Middle frontal gyrus (tissue), 1 donor: ENCODE results near the gene PIAS1.
"Not testable (repeated sequence)": the region's sequence is repeated elsewhere in the genome, so short reads cannot be mapped to it uniquely, and the experiment has no call there.

Source experiments
- DNase-seq: peaks from one replicate; pipeline ENCODE4 v3.0.0-alpha.2; 2015; ENCODE audit warnings: low spot score; ENCODE audit errors: extremely low spot score

The PIAS1 gene

DNA sequence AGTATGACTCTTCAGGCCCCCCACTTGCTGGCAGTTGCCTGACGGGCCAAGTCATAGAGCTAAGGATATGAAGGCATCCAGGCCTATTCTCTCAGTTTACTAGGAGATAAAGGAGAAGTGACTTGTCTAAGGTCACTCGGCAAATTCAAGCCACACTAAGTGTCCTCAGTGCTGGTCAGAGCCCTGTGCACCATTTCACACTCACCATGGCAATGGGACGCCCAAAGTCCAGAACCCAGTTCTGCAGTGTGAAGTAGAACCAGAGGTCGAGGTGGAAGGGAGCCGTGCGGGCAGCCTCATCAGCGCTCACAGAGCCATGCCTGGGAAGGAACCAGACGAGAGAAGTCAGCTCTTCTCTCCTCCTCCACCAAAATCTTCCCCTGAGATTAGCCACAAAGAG lies 164.2 kb downstream of the PIAS1 start:
- DNase-seq = no peak

DNA sequence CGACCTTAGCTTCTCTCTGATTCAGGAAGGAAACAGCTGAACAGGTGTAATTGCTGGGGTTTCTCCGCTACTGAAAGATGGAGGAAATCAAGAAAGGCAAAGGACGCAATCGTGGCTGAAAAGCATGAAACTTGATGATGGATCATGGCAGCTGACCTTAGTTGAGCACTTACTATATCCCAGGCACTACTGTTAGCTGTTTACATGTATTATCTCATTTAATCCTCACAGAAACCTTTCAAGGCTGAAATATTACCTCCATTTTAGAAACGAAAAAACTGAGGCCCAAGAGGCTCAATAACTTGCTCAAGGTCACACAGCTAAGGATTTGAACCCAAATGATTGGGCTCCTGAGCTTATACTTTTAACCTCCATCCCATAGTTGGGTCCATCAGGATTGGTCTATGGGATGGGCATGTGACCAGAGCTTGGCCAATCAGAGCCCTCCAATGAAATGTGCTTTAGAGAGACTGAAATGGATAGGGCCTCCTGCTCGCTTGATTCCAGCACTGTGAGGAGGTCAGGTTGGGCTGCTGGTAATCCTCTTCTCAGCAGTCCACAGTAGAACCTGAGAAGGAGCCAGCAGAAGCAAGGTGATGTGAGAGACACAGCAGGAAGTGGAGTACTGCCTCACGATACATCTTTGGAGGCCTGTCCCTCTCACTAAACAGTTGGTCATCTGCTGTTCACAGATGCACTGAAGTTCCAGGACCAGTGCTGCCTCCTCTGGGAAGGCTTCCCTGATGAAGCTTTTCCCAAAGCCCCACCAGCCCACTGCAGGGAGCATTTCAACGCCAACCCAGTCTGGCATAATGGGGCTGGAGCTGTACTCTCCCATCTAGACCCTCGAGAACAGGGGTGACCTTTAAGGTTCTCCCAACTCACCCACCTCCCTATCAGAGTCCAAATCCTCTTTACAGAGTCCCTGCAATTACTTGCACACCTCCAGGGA lies 165.0 kb downstream of the PIAS1 start:
- DNase-seq = no peak

DNA sequence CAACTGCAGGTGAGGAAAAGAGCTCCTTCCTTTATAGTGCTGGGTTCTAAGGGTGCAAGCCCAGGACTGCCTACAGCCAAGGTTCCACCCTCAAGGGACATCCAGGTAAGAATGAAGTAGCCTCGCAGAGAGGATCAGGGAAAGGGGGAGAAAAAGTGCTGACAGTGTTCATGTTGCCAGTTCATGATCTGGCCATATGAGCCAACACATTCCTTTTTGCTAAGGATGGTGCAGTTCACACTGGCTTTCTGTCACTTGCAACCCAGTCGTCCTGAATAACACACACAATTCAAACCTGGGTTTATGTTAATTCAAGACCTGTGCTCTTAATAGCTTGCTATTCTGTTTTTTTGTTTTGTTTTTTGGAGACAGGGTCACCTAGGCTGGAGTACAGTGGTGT lies 166.4 kb downstream of the PIAS1 start:
- DNase-seq = no peak

DNA sequence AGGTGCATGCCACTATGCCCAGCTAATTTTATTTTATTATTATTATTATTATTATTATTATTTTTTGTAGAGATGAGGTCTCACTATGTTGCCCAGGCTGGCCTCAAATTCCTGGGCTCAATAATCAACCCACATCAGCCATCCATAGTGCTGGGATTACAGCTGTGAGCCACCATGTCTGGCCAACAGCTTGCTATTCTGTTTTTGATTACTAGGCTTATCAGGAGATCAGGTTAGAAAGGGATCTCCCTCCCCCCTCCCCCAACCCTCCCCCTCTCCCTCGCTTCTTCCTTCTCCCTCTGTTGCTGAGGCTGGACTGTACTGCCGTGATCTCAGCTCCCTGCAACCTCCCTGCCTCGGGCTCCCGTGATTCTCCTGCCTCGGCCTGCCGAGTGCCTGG lies 166.9 kb downstream of the PIAS1 start:
- no peak for DNase-seq

DNA sequence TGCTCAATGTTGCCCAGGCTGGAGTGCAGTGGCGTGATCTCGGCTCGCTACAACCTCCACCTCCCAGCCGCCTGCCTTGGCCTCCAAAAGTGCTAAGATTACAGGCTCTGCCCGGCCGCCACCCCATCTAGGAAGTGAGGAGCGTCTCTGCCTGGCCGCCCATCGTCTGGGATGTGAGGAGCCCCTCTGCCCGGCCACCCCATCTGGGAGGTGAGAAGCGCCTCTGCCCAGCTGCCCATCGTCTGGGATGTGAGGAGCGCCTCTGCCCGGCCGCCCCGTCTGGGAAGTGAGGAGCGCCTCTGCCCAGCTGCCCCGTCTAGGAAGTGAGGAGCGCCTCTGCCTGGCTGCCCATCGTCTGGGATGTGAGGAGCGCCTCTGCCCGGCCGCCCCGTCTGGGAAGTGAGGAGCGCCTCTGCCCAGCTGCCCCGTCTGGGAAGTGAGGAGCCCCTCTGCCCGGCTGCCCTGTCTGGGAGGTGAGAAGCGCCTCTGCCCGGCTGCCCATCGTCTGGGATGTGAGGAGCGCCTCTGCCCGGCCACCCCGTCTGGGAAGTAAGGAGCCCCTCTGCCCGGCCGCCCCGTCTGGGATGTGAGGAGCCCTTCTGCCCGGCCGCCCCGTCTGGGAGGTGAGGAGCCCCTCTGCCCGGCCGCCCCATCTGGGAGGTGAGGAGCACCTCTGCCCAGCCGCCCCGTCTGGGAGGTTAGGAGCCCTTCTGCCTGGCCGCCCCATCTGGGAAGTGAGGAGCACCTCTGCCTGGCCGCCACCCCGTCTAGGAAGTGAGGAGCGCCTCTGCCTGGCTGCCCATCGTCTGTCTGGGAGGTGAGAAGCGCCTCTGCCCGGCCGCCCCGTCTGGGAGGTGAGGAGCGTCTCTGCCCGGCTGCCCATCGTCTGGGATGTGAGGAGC lies 167.7 kb downstream of the PIAS1 start:
- DNase-seq = not testable (repeated sequence)

DNA sequence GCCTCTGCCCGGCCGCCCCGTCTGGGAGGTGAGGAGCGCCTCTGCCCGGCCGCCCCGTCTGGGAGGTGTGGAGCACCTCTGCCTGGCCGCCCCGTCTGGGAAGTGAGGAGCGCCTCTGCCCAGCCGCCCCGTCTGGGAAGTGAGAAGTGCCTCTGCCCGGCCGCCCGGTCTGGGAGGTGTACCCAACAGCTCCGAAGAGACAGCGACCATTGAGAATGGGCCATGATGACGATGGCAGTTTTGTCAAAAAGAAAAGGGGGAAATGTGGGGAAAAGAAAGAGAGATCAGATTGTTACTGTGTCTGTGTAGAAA lies 168.3 kb downstream of the PIAS1 start:
- not testable (repeated sequence) for DNase-seq

DNA sequence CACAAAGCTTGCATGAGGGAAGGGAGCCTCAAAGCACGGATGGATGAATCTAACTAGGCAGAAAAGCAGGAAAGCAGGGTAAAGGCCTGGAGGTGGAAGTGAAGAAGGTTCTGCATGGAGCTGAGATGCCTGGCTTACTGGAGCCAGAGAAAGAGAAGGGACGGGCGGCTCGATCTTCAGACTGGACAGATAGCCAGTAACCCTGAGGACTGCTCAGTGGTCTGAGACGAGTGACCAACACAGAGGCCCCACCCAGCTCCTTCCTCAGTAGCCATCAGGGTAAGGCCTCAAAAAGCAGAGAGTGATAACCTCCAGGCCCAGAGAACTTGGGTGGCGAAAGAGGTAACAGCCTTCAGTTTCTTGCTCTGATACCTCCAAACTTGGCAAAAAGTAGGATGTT lies 169.1 kb downstream of the PIAS1 start:
- DNase-seq = no peak

DNA sequence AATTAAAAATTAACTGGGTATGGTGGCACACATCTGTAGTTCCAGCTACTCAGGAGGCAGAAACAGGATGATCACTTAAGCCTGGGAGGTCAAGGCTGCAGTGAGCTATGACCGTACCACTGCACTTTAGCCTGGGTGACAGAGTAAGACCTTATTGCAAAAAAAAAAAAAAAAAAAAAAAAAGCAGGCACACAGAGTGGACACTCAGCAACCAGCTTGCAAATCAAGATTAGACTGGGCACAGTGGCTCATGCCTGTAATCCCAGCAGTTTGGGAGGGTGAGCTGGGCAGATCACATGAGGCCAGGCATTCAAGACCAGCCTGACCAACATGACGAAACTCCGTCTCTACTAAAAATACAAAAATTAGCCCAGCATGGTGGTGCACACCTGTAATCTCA lies 170.0 kb downstream of the PIAS1 start:
- DNase-seq = no peak

DNA sequence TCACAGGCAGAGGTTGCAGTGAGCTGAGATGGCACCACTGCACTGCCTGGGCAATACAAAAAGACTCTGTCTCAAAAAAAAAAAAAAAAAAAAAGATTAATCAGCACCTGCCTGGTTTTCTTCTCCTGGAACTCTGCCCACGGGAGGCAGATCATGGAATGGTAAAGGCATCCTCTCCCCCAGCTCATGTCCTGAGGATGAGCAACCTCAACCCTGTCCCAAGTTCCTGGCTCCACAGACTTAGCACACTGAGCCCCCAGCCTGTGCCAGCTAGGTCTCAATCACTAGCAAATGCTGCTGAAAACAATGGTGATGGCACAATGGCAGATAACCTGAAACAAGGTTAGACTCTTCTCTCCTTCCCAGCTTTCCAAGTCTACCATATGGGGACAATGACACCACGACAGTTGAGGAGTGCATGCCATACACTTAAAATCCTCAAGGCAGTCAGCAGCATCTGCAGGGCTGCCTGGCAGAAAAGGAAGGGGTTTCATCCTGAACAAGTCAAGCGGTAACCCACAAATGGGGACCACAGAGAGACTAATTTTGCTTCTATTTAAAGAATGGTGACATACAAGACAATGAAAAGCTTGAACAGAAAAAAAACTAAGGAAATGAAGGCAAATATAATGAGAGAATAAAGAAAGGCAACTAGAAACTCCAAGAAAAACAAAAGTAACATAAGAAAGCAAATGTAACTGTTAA lies 170.6 kb downstream of the PIAS1 start:
- DNase-seq = no peak

DNA sequence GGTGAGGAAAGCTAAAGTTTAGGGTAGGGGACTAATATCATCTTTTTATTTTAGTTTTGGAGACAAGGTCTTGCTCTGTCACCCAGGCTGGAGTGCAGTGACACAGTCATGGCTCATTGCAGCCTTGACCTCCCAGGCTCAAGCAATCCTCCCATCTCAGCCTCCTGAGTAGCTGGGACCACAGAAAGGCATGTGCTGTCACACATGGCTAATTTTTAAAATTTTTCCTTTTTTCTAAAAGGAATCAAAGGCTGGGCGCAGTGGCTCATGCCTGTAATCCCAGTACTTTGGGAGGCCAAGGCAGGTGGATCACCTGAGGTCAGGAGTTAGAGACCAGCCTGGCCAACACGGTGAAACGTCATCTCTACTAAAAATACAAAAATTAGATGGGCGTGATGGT lies 171.3 kb downstream of the PIAS1 start:
- DNase-seq = not testable (repeated sequence)

DNA sequence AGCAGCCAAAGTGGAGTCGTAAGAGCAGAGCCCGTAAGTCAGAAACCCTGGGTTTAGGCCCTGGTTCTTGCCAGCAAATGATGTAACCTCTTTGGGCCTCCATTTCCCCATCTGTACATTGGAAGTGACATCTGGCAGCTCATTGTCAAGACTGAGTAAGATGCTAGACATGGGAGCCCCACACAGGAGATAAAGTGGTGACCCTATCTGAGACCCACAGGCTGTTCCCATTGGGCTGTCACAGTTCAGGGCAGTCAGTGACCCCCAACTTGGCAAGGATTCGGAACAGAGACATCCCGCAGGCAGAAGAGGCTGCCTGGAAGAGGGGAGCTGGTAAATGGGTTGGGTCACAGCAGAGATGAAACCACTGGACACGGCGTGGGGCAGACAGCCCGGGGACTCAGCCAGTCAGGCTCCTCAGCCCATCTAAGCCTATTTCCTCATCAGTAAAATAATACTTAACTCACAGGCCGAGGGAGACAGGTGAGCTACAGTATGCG lies 173.6 kb downstream of the PIAS1 start:
- no peak for DNase-seq

DNA sequence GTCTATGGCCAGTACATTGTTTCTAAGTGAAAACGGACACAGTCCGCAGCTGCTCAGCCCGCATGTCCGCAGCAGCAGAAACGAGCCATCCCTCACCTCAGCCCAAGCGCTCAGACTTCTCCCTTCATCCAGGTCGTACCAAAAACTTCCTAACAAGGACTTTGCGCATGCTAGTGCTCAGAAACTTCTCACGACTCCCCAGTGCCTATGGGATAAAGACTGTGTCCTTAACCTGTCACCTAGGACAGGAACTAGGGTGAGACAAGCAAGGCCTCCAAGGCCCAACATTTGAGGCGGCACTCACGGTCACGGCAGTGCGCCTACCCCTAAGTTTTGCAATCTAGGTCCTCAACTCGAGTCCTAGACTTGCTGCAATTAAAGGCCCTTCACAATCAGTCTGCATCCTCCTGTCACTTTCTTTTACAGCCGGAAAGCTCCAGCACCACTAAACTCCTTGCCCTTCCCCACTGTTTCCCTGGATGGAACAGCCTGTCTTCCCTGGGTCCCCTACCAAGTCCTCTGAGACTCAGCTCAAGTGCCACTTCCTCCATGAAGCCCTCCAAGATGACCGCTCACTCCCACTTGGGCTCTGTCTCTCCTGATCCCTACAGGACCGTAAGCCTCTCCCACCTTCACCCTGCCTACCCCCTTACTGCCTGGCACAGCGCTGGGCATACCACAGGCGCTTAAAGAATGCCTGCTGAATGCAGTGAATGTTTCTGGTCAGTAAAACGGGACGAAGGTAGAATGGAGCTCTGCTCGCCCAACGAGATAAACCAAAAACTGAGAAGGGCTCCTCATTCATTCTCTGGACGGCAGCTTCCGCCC lies 174.2 kb downstream of the PIAS1 start:
- no peak for DNase-seq

DNA sequence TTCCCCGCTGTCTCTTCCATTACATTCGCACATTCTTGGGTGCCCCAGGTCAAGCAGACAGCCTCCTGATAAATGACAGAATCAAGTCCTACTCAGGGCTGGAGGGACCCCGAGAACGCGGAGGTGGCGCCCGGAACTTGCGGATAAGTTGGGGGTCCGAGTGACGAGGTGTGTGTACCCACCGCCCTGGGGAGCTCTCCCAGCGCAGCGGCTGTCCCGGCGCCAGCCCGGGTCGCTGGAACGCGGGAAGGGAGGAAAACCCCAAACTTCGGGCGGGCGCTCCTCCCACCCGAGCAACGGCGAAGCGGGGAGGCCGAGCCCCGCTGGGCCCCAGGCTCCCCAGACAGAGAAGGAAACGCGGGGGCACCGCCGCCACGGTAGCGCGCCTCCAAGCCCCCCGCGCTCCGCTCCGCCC lies 174.9 kb downstream of the PIAS1 start:
- no peak for DNase-seq

DNA sequence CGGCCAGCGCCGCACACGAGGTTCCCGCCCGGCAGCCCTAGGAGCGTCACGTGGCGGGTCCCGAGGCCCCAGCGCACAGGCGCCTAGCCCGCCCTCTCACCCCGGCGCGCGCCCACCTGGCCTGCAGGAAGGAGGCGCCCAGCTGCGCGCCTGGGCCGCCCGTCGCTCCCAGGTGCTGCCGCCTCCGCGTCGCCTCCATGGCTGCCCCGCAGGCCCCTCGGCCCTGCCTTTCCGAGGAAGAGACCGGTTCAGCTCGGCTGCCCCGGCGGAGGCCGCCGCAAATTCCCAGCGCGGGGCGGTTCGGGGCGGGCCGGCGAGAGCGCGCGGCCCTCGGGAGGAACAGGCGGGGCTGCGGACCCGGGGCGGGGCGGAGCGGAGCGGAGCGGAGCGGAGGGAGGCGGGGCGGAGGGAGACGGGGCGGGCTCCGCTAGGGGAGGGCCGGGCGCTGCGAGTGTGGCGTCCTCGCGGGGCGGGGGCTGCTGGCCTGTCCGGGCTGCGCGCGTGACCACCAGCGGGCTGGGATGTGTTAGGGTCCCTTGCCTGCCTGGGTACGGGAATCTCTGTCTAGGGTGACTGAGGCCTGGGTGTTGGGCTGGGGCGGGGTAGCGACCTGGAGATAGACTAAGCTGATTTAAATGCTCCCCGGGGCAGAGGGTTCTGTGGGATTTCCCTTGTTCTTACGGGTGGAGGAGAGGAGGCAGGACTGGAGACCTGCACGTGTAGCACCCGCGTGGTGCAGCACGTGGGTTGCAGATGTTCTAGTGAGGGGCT lies 175.5 kb downstream of the PIAS1 start, which contains the start of gene CLN6:
Gene CLN6, minus strand, starts transcription at position 343 of the 771 bp plus-strand sequence. Its CDS starts 144 bp downstream, at position 199.
- DNase-seq = peak; percentile 54

DNA sequence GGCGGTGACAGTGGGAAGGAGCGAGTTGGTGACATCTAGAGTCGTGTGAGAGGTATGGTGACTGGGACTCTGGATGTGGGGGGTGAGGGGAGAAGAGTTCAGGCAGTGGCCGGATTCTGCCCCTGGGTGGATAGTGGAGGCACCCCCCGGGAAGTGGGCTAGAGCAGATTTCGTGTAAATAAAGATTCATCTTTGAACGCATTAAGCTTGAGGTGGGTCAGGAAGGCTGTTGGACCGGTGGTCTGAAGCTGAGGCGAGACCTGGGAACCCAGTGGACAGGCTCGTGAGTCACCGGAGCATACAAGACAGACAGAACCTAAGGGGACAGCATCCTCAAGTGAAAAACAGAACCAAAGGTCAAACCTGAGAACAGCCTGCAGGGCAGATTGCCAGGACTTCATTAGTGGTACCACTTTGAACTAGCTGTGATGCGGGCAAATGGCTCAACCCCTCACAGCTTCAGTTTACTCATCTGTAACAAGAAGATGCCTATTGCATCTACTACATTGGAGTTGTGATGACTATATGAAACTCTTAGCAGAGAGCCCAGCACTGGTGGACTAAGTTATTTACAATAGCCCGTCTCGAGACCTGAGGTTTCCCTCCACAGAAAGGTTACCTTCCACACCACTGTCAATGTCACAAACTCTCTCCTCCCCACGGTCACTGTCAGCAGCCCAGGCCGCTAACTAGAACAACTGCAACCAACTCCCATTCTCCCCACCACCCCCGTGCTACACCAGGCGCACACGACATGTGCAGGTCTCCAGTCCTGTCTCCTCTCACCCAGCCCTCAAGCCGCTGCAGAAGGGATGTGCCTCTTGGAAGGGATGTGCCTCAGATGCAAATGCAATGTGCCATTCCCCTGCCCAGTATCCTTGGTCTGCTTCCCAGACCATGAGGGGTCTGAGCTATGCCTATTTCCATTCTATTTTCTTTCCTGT lies 176.3 kb downstream of the PIAS1 start:
- DNase-seq = no peak

DNA sequence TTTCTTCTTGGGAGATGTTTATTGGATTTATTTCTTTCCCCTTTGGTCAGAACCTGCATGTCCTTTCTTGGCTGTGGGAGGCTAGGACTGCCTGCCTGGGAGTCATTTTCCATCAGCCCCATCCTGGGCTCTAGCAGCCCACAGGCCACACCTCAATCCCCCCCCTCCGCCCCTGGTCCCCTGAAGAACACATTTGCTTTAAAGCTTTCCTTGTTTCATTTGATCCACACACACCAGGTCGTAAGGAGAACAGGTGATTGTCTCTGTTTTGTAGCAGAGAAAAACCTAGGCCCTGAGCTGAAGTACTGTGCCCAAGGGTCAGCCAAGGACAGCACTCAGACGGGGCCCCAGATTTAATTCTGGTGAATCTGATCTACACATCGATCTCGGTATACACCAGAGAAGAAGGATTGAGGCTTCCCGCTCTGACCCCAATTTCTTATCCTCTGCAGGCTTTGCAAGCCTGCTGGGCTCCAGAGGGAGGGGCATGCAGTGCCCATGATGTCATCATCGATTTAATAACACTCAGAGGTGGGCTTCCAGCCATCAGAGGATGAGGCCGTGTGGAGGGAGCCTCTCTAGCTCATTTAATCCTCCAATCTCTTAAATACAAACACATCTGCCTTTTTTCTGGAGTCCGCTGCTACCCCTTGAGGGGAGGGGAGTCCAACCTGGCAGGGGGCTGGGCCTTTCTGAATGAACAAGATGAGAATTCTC lies 177.1 kb downstream of the PIAS1 start:
- DNase-seq = no peak

DNA sequence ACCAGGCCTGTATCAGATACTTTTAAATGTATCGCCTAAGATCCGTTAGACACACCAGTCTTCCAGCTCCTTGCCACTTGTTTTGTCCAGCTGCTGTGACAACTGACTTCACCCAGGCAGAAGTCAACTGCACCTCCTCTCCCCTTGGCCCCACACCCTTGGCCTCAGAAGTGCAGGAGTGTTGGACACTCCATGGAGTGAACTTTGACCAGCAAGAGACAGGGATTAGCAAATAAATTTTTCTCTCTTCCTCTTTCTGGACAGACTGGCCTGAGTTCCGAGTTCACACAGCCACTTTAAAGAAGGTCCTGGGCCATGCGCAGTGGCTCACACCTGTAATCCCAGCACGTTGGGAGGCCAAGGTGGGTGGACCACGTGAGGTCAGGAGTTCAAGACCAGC lies 178.3 kb downstream of the PIAS1 start:
- no peak for DNase-seq

DNA sequence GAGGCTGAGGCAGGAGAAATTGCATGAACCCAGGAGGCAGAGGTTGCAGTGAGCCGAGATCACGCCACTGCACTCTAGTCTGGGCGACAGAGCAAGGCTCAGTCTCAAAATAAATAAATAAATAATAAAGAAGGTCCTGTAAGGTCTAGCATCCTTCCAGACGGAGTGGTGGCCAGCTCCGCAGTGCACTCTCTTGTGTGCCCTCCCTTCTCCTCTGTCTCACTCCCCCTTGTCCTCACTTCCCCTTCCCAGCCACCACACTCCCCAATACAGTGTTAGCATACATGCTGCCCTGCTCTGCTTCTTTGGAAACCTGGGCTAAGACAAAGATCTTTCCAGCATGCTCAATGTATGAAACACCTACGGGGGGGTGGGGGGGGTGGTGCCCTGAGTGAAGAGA lies 178.8 kb downstream of the PIAS1 start:
- DNase-seq = no peak
